ENCODE measurements around the gene COL2A1.

Gene COL2A1

GRCh38 chr12:48029491-48030172 lies 25.4 kb upstream of the COL2A1 start:
- no peak for DNase-seq

DNA sequence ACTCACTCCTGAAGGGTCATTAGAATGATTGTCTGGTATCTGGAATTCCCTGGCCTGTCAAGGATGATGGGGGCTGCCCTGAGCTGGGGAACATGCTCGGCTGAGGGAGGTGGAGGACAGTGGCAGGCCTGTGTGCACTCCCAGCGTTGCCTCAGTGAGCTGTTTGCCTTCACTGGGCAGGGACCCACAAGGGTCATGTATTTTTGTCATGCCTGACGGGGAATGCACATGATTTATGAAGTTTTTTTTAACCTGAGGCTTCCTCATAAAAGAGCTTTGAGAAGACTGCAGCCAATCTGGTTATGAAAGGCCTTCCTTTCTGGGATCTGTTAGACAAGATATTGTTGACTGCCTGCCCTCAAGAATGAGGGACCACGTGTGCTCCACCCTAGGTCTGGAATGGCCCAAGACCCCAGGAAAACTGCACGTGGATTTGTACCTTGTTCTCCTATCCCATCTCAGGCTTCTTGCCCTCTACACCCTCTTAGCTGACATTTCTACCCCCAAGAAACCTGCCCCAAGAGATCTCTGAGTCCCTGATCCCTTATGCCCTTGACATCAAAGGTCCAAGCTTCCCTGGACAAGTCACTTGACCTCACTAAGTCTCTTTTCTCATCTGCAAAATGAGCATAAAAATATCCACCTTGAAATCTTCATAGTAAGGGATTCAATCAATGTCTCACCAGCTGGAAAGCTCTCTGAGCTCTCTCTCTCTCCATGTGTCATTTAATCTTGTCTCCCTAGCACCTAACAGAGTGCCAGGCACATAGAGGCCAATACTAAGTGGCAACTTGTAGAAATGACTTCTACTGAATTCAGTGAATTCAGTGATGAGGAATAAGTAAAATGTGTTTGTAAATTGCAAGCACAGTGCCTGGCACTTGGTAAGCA lies 24.5 kb upstream of the COL2A1 start:
- DNase-seq = no peak

DNA sequence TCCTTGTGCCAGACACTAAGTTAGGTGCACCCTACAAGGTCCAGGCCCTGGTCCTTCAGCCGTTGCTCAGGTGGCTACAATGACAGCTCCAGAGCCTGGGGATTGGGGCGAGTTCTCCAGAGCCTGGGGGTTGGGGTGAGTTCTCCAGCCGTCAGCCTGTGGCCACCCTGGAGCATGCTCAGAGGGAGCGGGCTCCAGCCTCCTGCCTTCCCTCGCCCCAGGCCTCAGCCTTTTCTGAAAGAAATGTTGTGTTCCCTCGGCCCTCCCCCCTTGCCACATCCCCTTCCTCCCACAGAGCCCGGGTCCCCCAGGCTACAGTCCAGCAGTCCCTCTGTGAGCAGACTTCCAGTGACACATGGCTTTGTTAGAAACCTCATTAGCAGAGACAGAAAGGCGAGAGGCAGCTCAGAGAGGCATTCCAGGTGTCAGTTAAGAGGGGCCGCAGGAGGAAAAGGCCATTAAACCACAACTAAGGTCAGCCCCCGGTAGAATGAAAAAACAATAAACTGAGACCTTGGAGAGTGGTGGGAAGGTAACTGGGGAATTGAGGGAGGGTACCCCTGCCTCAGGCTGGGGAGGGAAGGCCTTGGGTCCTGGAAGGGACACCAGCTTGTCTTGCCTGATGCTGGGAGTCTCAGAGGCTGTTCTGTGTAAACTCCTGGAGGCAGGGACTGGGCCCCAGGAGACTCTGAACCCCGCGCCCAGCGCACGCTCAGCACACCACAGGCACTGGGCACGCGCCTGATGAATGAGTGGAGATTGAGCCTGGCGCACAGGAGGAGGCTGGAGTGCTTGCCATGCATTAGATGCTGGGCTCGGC lies 23.1 kb upstream of the COL2A1 start:
- DNase-seq = no peak

DNA sequence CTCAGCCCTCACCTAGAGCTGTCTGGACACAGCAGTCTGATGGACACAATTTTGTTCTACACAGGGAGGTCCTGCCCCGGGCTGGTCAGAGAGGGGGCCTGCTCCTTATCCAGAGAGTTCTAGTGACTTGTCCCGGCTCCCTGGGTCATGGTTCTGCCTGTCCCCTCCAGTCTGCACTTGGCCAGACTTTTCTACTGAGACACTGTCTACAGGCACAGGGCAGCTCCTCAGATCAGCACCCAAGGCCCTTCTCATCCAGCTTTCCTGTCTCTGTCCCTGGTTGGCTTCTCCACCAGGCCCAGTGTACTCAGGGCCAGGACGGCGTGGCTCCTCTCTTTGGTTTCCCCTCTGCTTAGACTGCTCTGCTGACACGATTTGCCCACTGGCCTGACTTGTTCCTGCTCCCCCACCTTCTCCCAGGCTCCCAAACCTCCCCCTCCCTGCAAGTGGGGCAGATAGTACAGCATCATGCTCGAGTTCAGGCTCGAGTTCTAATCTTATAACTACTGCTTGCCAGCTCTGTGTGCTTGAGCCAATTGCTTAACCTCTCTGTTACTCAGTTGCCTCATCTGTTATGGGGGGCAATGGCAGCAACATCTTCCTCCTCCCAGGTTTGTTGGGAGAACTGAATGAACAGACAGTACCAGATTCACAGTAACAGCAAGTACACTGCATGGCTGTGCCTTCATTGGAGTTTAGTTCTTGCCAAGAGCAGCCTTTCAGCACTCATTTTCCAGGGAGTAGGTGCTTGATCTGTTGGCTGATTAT lies 22.0 kb upstream of the COL2A1 start:
- no peak for DNase-seq

GRCh38 chr12:48025281-48025680 lies 21.0 kb upstream of the COL2A1 start:
- DNase-seq = no peak

DNA sequence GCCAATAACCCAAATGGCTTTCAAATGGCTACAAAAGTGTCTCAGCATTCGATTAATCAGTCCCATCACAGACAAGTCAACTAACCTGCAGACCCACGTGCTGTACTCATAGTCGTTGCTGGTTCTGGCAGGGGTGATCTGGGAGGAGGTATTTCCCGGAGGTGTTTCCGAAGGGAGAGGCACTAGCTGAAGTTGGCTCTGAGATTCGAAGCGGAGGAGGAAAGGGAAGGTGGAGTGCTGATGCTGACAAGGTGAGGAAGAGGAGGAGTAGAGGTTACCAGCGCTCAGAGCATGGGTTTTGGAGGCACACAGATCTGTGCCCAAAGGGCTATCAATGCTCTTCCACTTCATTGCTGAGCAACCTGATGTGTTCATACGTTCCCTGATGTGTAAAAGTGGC lies 20.5 kb upstream of the COL2A1 start:
- DNase-seq = no peak

DNA sequence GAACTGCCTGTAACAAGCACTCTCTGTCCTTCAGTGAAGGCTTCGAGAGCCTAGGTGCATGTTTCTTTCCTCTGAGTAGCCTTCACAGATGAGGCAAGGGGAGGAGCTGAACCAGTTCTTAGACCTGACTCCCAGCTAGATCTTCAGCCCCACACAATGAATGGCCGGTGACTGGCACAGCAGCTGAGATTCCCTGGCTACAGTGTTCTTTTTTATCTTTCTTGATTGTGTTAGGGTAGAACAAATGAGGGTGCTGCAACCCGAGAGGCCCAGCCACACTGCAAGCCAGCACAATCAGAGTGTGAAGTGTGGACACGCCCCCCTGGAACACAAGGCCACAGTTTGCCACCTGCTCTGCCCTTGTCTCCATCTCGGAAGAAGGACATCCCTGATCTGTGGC lies 19.1 kb upstream of the COL2A1 start:
- no peak for DNase-seq

DNA sequence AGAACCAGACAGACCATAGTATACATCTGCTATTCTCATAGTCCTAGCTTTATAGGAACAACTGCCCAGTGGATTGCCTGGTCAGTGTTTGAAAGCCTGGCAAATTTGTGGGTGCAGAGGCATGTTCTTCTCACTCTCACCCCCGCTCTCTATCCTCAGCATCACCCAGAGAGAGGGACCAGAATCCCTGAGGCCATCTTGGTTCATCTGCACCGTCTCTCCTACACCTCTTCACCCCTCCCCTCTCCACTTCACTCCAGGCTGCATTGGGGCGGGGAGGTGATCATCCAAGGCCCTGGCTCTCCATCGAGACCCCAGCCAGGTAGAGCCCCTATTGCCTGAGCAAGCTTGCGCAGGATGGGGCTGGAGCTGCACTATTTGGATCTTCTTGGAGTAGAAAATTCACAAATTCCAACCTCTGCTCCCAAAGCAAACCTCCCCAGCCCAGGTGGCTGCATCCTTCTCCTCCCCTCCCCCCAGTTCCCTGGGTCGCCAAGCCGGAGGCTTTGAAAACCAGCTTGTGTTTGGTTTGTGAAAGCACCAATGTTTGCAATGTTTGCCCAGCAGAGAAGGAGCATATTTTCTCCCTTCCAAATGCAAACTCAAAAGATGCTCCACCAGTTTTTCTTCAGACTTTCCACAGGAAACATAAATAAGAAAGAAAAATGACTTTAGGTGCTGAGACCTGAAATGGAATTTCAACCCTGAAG lies 18.6 kb upstream of the COL2A1 start:
- no peak for DNase-seq

GRCh38 chr12:48022180-48022521 lies 17.9 kb upstream of the COL2A1 start:
- DNase-seq = no peak

GRCh38 chr12:48021485-48022179 lies 17.4 kb upstream of the COL2A1 start:
- no peak for DNase-seq

- DNase-seq = no peak
Observed at GRCh38 chr12:48019639-48020265, 15.5 kb upstream of the COL2A1 start.

DNA sequence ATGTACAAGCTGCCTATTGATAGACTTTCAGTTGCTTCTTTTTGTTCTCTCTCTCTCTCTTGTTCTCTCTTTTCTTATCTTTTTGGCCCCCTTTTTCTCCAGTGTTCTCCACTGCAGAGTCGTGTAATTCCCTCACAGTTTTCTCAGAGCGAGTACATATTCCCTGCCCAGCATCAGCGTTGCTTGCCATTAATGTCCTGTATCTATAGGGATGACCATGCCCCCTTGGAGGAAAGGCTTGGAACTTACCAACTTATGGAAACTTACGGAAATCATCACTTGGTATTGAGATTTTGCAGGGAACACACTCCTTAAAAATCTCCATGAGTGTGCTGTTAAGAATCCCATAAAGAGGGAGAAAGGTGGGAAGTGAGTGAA lies 14.3 kb upstream of the COL2A1 start:
- DNase-seq = no peak

DNA sequence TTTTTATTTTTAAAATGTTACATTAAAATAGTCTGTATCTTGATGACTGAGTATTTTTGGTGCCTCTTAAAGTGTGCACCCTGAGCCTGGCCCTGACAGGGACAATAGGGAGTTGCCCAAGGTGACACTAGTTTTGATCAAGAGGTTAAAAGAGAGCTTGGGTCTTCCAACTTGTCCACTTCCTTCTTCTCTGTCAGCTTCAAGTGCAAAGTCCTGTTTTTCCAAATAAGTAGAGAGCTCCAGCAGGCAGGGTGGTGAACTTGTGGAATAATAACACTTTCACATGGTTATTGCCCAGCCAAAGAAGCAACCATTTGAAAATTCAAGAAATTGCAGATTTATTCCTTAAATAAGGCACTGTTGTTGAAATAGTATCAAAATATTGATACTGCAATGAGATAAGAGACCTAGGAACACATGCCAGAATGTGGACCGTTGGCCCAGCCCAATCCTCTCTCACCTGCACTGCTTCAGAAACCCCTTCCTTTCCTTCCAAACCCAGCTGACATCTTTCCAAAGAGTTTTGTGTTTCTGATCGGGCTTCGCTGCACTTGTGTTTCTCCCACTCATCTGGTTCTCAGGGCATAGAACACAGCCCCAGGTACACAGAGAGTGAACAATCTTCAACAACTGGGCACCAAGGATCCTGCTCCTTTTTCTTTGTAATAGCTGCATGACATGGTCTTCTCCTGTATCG lies 13.8 kb upstream of the COL2A1 start:
- DNase-seq = no peak

DNA sequence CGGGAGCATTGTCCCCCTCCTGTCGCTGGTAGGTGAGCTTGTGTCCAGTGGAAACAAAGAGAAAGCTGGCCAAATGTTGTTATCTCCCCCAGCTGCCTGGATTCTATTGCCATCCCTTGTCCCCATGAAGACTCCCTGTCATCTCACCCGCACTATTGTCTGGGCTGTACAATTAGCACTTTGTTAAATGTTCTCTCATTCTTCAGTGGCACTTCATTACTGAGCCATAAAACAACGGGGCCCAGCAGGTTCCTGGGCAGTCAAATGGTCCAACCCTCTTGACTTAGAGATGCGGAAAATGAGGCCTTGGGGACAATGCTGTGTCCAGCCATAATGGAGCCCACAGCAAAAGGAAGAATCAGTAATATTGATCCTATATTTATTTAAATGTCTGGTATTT lies 13.2 kb upstream of the COL2A1 start:
- no peak for DNase-seq

DNA sequence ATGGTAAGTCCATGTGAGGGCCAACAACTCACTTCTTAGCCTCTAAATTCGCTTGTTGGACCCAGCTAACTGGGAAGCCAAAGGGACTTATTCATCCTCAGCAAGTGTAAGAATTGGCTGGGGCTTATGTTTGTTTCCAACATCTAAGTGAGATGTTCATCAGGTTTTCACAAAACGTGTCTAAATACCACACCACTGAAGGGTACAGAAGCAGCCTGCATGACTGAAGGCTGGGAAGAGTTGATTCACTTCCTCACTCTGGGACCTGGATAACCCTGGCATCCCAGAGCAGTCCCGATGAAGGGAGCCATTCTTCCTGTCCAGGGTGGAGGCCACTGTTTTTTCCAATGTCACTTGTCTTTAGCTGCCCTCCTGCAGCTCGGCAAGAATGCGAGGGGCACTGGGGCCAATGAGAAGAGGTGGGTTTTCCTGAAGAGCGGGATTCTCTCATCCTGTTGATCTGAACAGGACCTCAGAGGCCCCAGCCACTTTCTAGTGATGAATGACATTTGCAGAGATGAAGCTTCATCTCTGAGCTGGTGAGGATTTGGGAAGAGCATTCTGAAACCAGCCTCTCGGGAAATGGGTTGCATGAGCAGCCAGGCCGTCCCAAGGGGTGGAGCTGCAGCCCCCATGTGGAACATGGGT lies 12.2 kb upstream of the COL2A1 start:
- no peak for DNase-seq

- DNase-seq = no peak
Observed at GRCh38 chr12:48015954-48016353, 11.7 kb upstream of the COL2A1 start.

DNA sequence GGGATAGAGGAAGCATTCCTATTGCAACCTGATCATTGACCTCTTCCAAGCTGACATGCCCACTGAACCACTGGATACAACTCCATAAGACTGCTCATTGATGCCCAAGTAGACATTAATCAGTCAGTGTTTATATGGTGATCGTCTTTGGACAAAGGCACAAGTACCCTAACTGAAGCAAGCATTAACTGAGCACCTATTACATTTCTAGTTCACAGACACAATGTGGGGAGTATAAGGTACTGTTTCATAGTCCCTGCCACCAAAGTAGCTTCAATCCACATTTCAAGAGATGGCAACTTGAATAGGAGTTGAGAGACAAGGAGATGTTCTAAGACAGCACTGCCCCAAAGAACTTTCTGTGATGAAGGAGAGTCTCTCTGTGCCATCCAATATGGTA lies 10.9 kb upstream of the COL2A1 start:
- no peak for DNase-seq

DNA sequence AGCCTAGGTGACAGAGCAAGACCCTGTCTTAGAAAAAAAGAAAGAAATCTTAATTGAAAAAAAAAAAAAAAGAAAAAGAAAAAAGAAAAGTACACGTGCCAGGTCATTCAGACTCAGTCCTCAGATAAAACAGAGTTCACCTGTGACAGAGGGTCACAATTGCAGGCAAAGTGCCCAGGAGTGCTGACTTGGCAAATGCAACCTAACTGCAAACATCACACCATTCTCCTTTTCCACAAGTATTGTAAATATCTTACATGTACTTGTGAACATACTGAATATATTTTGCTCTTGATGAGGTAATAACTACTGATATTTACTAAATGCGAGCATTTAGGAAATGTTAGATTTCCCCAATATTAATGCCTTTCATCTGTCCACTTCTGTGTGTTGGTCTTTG lies 9.0 kb upstream of the COL2A1 start:
- no peak for DNase-seq

GRCh38 chr12:48012070-48012469 lies 7.8 kb upstream of the COL2A1 start:
- DNase-seq = no peak

Data from T-helper 1 cell (primary cell).